ENCODE data around the gene USP35.
"Not testable (repeated sequence)": the region's sequence is repeated elsewhere in the genome, so short reads cannot be mapped to it uniquely, and the experiment has no call there.

The USP35 gene

GRCh38 chr11:78216571-78217287, 28.0 kb downstream of the USP35 start:
- DNase-seq (ENCODE audit: low read depth), result peak; percentile 19

- DNase-seq (ENCODE audit: low read depth), result no peak
These were observed 29.2 kb downstream of the USP35 start for GRCh38 chr11:78217650-78218541.

DNA sequence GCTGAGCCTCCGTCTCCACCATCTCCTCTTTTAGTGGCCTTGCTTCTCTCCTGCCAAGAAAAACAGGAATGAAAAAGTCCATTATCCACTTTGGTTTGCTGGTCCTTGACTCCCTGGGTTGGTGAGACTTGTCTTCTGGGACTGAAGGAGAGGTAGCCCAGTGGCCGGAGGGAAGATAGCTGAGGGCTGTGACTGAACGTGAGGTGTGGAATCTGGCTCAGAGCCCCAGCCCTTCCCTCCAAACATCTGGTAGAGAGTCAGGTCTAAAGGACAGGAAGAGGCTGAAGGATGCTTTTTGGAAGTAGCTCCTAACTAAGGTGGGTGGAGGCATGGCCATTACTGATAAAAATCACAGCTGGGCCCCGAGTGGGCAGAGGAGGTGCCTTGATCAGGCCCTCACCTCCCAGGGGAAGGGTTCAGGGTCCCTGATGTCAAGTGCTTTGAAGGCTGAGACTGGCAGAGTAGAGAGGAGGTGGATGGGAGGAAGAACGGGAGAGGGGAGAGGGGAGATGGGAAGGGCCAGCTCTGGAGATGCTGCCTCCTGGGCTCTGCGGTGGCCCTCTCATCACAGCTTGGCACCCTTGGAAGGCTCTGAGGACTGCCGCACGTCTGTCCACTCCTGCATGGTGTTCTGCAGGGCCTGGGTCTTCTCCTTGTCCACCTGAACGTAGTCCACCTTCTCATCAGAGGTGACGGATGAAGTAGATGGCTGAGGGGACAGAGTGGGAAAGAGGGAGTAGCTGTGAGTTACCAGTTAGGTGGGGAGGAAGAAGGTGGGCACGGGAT, 30.2 kb downstream of the USP35 start:
- no peak for DNase-seq (ENCODE audit: low read depth)

DNA sequence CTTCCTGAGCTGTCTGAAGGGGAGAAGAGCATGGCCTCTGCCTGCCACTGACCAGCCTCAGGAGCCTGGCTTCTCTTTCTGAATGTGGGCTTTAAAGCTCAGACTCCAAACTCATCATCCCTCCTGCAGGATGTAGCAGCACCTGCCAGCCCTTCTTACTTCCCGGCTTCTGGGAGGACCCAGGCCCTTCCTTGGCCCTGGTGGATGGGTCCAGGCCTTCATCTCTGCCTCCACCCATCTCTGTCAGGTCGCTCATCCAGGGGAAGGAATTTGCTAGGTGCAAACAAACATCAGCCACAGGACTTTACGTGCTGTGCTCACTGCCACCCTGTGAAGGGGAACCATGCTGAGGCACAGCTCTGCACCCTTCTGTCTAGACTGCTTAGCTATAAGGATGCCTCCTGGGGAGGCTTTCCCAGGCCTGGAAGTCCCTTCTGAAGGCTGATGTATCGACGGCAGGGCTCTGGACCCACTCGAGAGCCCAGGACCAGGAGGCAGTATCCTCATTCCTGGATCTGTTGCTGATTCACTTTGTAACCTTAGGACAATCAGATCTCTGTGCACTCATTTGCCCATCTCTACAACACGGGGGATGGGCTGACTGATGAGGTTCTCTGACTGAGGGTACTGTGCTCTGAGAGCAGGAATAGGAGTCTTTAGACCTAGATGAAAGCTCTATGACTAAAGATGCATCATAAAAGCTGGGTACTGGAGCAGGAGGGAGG, 30.9 kb downstream of the USP35 start:
- DNase-seq (ENCODE audit: low read depth), result no peak

DNA sequence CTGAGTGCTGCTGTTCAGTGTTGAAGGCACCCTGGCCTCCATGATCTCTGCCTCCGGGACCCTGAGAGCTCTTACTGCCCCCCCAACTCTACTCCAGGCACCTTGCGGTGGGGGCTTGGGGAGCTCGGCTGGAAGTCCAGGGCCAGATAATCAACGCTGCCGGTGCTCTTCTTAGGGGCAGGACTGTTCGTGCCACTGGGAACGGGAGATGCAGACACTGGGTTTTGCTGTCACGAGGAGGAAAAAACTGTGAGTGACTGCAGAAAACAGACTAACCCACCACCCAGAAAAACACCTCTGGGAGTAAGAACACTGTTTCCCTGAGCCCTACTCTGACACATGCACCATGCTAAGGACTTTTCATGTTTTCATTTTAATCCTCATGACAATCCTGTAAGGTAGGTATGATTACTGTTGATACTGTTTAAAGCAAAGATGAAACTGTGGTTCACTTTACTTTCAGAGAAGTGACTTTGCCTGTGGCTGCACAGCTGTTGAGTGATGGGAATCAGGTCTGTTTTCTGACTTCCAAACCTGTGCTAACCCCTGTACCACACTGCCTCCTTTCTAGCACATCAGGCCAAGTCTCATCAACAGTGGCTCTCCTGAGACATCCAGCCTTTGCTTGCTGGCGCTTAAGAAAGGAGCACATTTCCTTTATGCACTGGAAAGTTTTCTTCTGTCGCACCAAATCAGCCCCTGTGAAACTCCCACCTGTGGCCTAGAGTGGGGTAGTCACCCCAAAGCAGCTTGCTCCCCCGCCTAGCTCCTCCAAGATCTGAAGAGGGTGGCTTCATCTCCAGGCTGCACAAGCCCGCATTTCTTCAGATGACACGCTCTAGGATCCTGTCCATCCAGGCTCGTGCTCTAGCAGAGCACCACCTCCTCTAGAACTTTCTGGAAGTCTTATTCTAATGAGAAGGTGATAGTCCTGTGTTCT, 31.8 kb downstream of the USP35 start:
- DNase-seq (ENCODE audit: low read depth), result no peak

- no peak for DNase-seq (ENCODE audit: low read depth)
These were observed 32.9 kb downstream of the USP35 start for GRCh38 chr11:78221396-78222315.

DNA sequence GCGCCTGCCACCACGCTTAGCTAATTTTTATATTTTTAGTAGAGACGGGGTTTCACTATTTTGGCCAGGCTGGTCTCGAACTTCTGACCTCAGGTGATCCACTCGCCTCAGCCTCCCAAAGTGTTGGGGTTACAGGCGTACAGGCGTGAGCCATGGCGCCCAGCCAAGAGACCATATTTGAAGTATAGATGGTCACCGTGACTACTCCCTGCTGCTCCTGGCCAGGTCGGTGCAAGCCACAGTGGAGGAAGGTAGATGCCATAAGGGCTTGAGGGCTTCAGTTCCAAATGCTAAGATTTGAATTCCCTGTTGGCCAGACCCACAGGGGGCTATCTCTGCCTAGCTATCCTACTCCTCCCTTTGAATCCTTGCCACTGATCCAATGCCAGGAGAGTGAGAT, 34.0 kb downstream of the USP35 start:
- DNase-seq (ENCODE audit: low read depth), result not testable (repeated sequence)

- no peak for DNase-seq (ENCODE audit: low read depth)
These were observed 34.7 kb downstream of the USP35 start for GRCh38 chr11:78223320-78223954.

- DNase-seq (ENCODE audit: low read depth), result no peak
These were observed 35.8 kb downstream of the USP35 start for GRCh38 chr11:78224506-78224905.

- DNase-seq (ENCODE audit: low read depth), result no peak
These were observed 36.2 kb downstream of the USP35 start for GRCh38 chr11:78224906-78225420.

- no peak for DNase-seq (ENCODE audit: low read depth)
These were observed 38.3 kb downstream of the USP35 start for GRCh38 chr11:78226684-78227680.

GRCh38 chr11:78227921-78228320, 39.2 kb downstream of the USP35 start:
- DNase-seq (ENCODE audit: low read depth), result no peak

- DNase-seq (ENCODE audit: low read depth), result peak; percentile 56
These were observed 39.7 kb downstream of the USP35 start for GRCh38 chr11:78228467-78228866.

DNA sequence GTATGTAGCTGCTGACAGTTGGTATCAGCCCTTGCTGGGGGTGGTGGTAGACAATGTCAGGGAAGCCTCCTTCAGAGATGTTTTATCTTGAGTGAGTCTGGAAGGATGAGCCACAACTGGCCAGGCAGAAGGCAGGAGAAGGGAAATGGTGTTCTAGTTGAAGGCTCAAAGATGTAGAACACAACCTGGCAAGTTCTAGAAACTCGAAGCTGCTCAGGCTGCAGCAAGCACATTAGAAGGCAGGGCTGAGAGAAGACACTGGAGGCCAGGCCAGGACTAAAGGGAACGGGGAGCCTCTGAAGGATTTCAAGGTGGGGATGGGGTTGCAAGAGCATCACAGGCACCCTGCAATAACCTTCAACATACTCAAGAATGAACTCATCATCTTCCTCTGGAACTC, 40.4 kb downstream of the USP35 start:
- DNase-seq (ENCODE audit: low read depth), result no peak

GRCh38 chr11:78230161-78230877, 41.6 kb downstream of the USP35 start:
- DNase-seq (ENCODE audit: low read depth), result no peak

DNA sequence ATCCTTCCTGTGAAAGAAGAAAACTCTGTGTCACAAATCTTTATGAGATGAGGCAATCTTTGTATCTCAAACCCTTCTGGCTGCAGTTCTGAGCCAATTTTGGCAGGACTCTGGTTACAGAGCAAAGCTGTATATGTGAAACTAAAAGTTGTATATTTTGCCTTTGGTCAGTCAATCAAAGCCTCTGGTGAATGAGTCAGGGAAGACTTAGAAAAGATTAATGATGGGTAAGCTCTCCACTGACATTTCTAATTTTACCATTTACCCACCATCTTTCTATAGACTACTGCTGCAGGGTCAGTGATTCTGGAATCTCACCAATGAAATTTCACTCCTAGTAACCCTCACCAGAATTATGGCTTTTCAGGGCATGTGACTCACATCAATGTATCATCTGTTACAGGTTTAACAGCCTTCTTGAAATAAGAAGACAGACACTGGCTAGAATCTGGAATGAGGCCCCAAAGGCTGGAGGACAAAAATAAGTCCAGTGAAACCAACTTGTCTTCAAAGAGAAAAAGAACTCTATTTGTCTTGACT, 43.3 kb downstream of the USP35 start:
- DNase-seq (ENCODE audit: low read depth), result peak; percentile 85

DNA sequence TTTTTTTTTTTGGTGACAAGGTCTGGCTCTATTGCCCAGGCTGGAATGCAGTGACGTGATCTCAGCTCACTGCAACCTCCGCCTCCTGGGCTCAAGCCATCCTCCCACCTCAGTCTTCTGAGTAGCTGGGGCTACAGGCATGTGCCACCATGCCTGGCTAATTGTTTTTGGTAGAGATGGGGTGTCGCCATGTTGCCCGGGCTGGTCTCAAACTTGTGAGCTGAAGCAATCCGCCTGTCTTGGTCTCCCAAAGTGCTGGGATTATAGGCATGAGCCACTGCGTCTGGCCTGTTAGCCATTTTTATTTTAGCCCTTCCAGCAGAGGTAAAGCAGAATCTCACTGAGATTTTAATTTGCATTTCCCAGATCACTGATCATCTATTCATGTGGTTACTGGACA, 44.3 kb downstream of the USP35 start:
- DNase-seq (ENCODE audit: low read depth), result not testable (repeated sequence)
